Keratinocyte (primary cell): Measurements from ENCODE around the gene STRBP. TPM values are rescaled to one million over a fixed set of nuclear protein-coding genes. Genes with fewer than 3 reads are reported as not detected.
"Not testable (repeated sequence)": the region's sequence is repeated elsewhere in the genome, so short reads cannot be mapped to it uniquely, and the experiment has no call there.

ENCODE experiments used
- DNase-seq: peaks from one replicate; pipeline ENCODE4 v3.0.0-alpha.2; 2011; ENCODE audit warnings: low read depth, missing footprints, low spot score
- FAIRE-seq: peaks from 2 replicates; lab custom pipeline; 2011; peaks lifted over from hg19 to GRCh38; lab: Jason Lieb, UNC
- H2AFZ ChIP-seq: 2 replicates; pipeline ENCODE4 v1.6.0; 2012; ENCODE audit warnings: low read length, control low read depth, inconsistent platforms; ENCODE audit not compliant: control insufficient read depth
- H3K27ac ChIP-seq: 2 replicates; pipeline ENCODE4 v1.5.1; 2011; ENCODE audit warnings: low read length; ENCODE audit not compliant: control insufficient read depth, insufficient read depth
- H3K27me3 ChIP-seq: 3 replicates; pipeline ENCODE4 v1.6.0; 2011; ENCODE audit warnings: low read length; ENCODE audit not compliant: control insufficient read depth, insufficient read depth; ENCODE audit errors: extremely low read depth
- H3K36me3 ChIP-seq, 2 experiments: 2 replicates in 1 of 2; 3 replicates in 1 of 2; pipeline ENCODE4 v1.5.1; 2011; ENCODE audit warnings: low read length in 2 of 2, mild to moderate bottlenecking in 1 of 2; ENCODE audit not compliant: control insufficient read depth in 2 of 2, insufficient read depth in 2 of 2; ENCODE audit errors: extremely low read depth in 1 of 2
- H3K4me1 ChIP-seq: 3 replicates; pipeline ENCODE4 v1.5.1; 2011; ENCODE audit warnings: low read length; ENCODE audit not compliant: control insufficient read depth, insufficient read depth; ENCODE audit errors: extremely low read depth
- H3K4me2 ChIP-seq: 3 replicates; pipeline ENCODE4 v1.6.0; 2011; ENCODE audit warnings: low read depth, low read length; ENCODE audit not compliant: control insufficient read depth, insufficient read depth; ENCODE audit errors: extremely low read depth
- H3K4me3 ChIP-seq, 3 experiments: fragments of 200-600 bp in 1 of 3; sonication (generic) in 1 of 3; 2 replicates in 2 of 3; 3 replicates in 1 of 3; pipeline ENCODE4 v1.5.1; 2011 to 2016; ENCODE audit warnings: low read length in 3 of 3, mild to moderate bottlenecking in 3 of 3, control low read depth in 2 of 3, inconsistent platforms in 1 of 3, low read depth in 1 of 3, mixed read lengths in 1 of 3, mixed run types in 1 of 3, moderate library complexity in 1 of 3; ENCODE audit not compliant: control insufficient read depth in 2 of 3, insufficient read depth in 2 of 3; ENCODE audit errors: extremely low read depth in 1 of 3
- H3K79me2 ChIP-seq: 2 replicates; pipeline ENCODE4 v1.6.0; 2012; ENCODE audit warnings: low read length; ENCODE audit not compliant: control insufficient read depth, insufficient read depth
- H3K9ac ChIP-seq: 3 replicates; pipeline ENCODE4 v1.6.0; 2011; ENCODE audit warnings: low read length; ENCODE audit not compliant: control insufficient read depth, insufficient read depth; ENCODE audit errors: extremely low read depth
- H3K9me1 ChIP-seq: 3 replicates; pipeline ENCODE4 v1.6.0; 2011; ENCODE audit warnings: low read length; ENCODE audit not compliant: control insufficient read depth, insufficient read depth; ENCODE audit errors: extremely low read depth
- H3K9me3 ChIP-seq: 2 replicates; pipeline ENCODE4 v1.5.1; 2012; ENCODE audit warnings: low read depth, low read length; ENCODE audit not compliant: control insufficient read depth
- H4K20me1 ChIP-seq: 3 replicates; pipeline ENCODE4 v1.6.0; 2011; ENCODE audit warnings: low read length; ENCODE audit not compliant: control insufficient read depth, insufficient read depth; ENCODE audit errors: extremely low read depth
- CTCF ChIP-seq, 3 experiments: IDR thresholded peaks in 1 of 3; conservative IDR thresholded peaks in 1 of 3; optimal IDR thresholded peaks in 1 of 3; 2 replicates in 2 of 3; 3 replicates in 1 of 3; pipeline versions ENCODE3 to v1.5.1; 2011; ENCODE audit warnings: low read length in 3 of 3, mild to moderate bottlenecking in 3 of 3, moderate library complexity in 2 of 3, control low read depth in 1 of 3, inconsistent platforms in 1 of 3; ENCODE audit not compliant: insufficient read depth in 2 of 3; ENCODE audit errors: extremely low read depth in 1 of 3
- EZH2 ChIP-seq: IDR thresholded peaks from one replicate; pipeline ENCODE4 v1.6.1; 2012; ENCODE audit warnings: inconsistent platforms, mild to moderate bottlenecking, low read length, moderate library complexity
- dilution Hi-C: fragments of 300-500 bp; cut with MboI; formaldehyde crosslinking; loops from one replicate; pipeline ENCODE4 v1.7.0; 2020; ENCODE audit warnings: low sequenced_read_pairs; ENCODE audit not compliant: extremely low pct_ligation_motif_present
- polyA plus RNA-seq, 5 experiments: library from polyadenylated mRNA; depleted of rRNA in 3 of 5; stranded (reverse) in 3 of 5; stranded (forward) in 1 of 5; unstranded in 1 of 5; fragments of >200 nt; gene quantifications; 1 replicate in 1 of 5; 2 replicates in 3 of 5; 3 replicates in 1 of 5; pipeline versions ENCODE4 v1.2.1 to v1.2.3, GENCODE V29; 2011 to 2012; ENCODE audit warnings: missing spikeins in 2 of 5, low read depth in 1 of 5, low replicate concordance in 1 of 5

Gene STRBP
- polyA plus RNA-seq, 1 donor (not counting 4 experiments of a cell fraction or from before 2014, with no cell fraction given): 11.3 TPM

- DNase-seq (no peak), FAIRE-seq (no peak)
- TF ChIP-seq EZH2 (no peak), CTCF (optimal IDR thresholded peaks at IDR 0.05 in 1 of 3, IDR thresholded peaks at IDR 0.05 in 1 of 3, conservative IDR thresholded peaks at IDR 0.05 in 1 of 3; ENCODE audit: extremely low read depth in 1 of 3, insufficient read depth in 2 of 3, low read length in 3 of 3) (no peak)
- no peaks in the 10 kb centered on the region for H3K9me3 ChIP-seq
- no peak overlapping the region for H3K4me2 ChIP-seq
- H3K27me3 ChIP-seq: no peaks in the 10 kb centered on the region
- H3K9me1 ChIP-seq: no peaks in the 10 kb centered on the region
- H3K79me2 ChIP-seq: no peaks in the 10 kb centered on the region
- no peaks in the 10 kb centered on the region for H3K4me1 ChIP-seq
- H3K27ac ChIP-seq: no peak overlapping the region
- no peaks in the 10 kb centered on the region for H3K36me3 ChIP-seq
- H4K20me1 ChIP-seq: no peaks in the 10 kb centered on the region
- no peak overlapping the region for H2AFZ ChIP-seq
- dilution Hi-C loops: no loop called here
- no peak overlapping the region for H3K4me3 ChIP-seq
- H3K9ac ChIP-seq: no peak overlapping the region
These were observed 76.7 kb downstream of the STRBP start for GRCh38 chr9:123191680-123192079.

DNA sequence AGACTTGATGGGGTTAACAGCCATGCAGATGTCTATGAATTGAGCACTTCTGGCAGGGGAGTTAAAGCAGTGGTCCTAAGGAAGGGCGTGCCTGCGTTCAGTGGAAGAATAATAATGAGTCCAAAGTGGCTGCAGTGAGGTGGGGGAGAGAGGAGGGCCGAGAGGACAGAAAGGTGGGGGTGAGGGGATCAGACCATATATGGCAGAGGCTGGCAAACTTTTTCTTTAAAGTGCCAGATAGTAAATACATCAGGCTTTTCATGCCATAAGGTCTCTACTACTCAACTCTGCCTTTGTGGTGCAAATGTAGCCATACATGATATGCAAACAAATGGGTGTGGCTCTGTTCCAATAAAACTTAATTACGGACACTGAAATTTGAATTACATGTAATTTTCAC is 77.1 kb downstream of the STRBP start:
- dilution Hi-C loops: no loop called here
- no peaks in the 10 kb centered on the region for H4K20me1 ChIP-seq
- H3K79me2 ChIP-seq: no peaks in the 10 kb centered on the region
- no peak overlapping the region for H3K4me3 ChIP-seq
- H3K9me1 ChIP-seq: no peaks in the 10 kb centered on the region
- H3K27ac ChIP-seq: no peak overlapping the region
- FAIRE-seq (no peak), DNase-seq (no peak)
- no peak for TF ChIP-seq EZH2
- H3K4me2 ChIP-seq: no peak overlapping the region
- no peaks in the 10 kb centered on the region for H3K9me3 ChIP-seq
- no peaks in the 10 kb centered on the region for H3K27me3 ChIP-seq
- H3K36me3 ChIP-seq: no peaks in the 10 kb centered on the region
- no peak overlapping the region for H3K9ac ChIP-seq
- no peak overlapping the region for H2AFZ ChIP-seq
- H3K4me1 ChIP-seq: no peaks in the 10 kb centered on the region

GRCh38 chr9:123187131-123187530 is 81.3 kb downstream of the STRBP start:
- Histone ChIP-seq H2AFZ (no peak overlapping the region), H3K9me3 (no peaks in the 10 kb centered on the region), H3K27me3 (no peaks in the 10 kb centered on the region), H4K20me1 (no peaks in the 10 kb centered on the region), H3K79me2 (no peaks in the 10 kb centered on the region), H3K36me3 (no peaks in the 10 kb centered on the region), H3K9me1 (no peaks in the 10 kb centered on the region), H3K4me1 (no peaks in the 10 kb centered on the region), H3K9ac (no peak overlapping the region), H3K4me2 (no peak overlapping the region), H3K27ac (no peak overlapping the region), H3K4me3 (no peak overlapping the region)
- no peak for FAIRE-seq
- dilution Hi-C loops: no loop called here
- TF ChIP-seq CTCF (optimal IDR thresholded peaks at IDR 0.05 in 1 of 3, IDR thresholded peaks at IDR 0.05 in 1 of 3, conservative IDR thresholded peaks at IDR 0.05 in 1 of 3; ENCODE audit: extremely low read depth in 1 of 3, insufficient read depth in 2 of 3, low read length in 3 of 3): no peak
- no peak for TF ChIP-seq EZH2
- DNase-seq: no peak

GRCh38 chr9:123186029-123186428 is 82.4 kb downstream of the STRBP start:
- DNase-seq, dilution Hi-C loops, H3K36me3 ChIP-seq, H3K4me2 ChIP-seq, H3K9me3 ChIP-seq, H2AFZ ChIP-seq, H3K4me1 ChIP-seq, H3K27ac ChIP-seq, H3K4me3 ChIP-seq, H4K20me1 ChIP-seq, H3K9ac ChIP-seq, FAIRE-seq, H3K27me3 ChIP-seq, H3K79me2 ChIP-seq, H3K9me1 ChIP-seq: not testable (repeated sequence)
